ENCODE results near the gene CHRNB1. TPM values are rescaled to one million over a fixed set of nuclear protein-coding genes. Genes with fewer than 3 reads are reported as not detected.

Gene CHRNB1
- total RNA-seq, 3 donors from 2014 or later = 8.5 to 11.8 (median 11.7) TPM

DNA sequence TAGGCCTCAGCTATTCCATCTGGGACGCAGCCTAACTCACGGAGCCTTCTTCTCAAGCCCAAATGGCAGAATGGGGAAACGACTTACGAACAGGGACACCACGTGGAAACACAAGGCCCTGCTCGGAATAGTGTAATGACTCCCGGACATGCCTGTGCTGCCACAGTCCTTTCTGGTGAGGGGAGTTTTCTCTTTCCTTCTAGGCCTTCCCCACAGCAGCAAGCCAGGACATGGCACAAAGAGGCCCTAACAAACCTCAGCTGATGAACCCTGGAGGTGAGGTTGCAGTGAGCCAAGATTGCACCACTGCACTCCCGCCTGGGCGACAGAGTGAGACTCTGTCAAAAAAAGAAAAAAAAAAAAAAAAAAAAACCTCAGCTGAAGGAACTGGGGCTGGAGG lies 19.2 kb downstream of the CHRNB1 start:
- Histone ChIP-seq H3K4me3 (no peak overlapping the region), H3K36me3 (no peaks in the 10 kb centered on the region), H3K27me3 (no peaks in the 10 kb centered on the region), H3K4me1 (no peaks in the 10 kb centered on the region), H3K27ac (peak overlapping the region; percentile 70 to 73), H3K9me3 (no peaks in the 10 kb centered on the region)
- TF ChIP-seq CTCF (IDR thresholded peaks at IDR 0.05) (no peak), POLR2A (IDR thresholded peaks at IDR 0.05) (no peak), POLR2AphosphoS5 (IDR thresholded peaks at IDR 0.05) (no peak)
- intact Hi-C loops (cut with DNase I; ENCODE audit: low total_unique reads) = no loop called here
- peak in 1 of 2 donors; percentile 62 for DNase-seq (ENCODE audit: low spot score in 2 of 2)

- Histone ChIP-seq H3K27me3 (no peaks in the 10 kb centered on the region), H3K36me3 (no peaks in the 10 kb centered on the region), H3K4me1 (no peaks in the 10 kb centered on the region), H3K9me3 (no peaks in the 10 kb centered on the region), H3K27ac (peak overlapping the region; percentile 67 to 89), H3K4me3 (peak overlapping the region in 1 of 3 donors; percentile 20)
- intact Hi-C loops (cut with DNase I; ENCODE audit: low total_unique reads) = no loop called here
- TF ChIP-seq CTCF (IDR thresholded peaks at IDR 0.05) (no peak), POLR2AphosphoS5 (IDR thresholded peaks at IDR 0.05) (no peak), POLR2A (IDR thresholded peaks at IDR 0.05) (no peak)
- DNase-seq (ENCODE audit: low spot score in 2 of 2) = no peak
Observed at GRCh38 chr17:7465597-7466275, 20.9 kb downstream of the CHRNB1 start.

DNA sequence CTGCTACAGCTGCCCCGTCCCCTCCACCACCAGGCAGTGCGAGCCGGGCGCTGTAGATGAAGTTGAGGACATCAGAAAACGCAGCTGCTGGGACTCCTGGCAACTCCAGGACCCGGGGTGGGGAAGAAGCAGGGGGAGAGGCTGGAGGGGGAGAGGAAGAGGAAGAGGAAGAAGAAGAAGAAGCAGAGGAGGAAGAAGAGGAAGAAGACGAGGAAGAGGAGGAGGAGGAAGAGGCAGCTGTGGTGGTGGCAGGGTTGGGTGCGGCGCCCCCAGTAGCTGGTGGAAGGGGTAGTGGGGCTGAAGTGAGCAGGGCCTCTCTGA lies 21.4 kb downstream of the CHRNB1 start:
- peak overlapping the region; percentile 67 to 89 for H3K27ac ChIP-seq
- DNase-seq (ENCODE audit: low spot score in 2 of 2) = no peak
- intact Hi-C loops (cut with DNase I; ENCODE audit: low total_unique reads) = no loop called here
- no peaks in the 10 kb centered on the region for H3K9me3 ChIP-seq
- H3K27me3 ChIP-seq = no peaks in the 10 kb centered on the region
- no peaks in the 10 kb centered on the region for H3K36me3 ChIP-seq
- no peaks in the 10 kb centered on the region for H3K4me1 ChIP-seq
- H3K4me3 ChIP-seq = peak overlapping the region in 1 of 3 donors; percentile 20
- TF ChIP-seq CTCF (IDR thresholded peaks at IDR 0.05) (no peak), POLR2A (IDR thresholded peaks at IDR 0.05) (no peak), POLR2AphosphoS5 (IDR thresholded peaks at IDR 0.05) (no peak)

GRCh38 chr17:7466639-7467341 lies 21.9 kb downstream of the CHRNB1 start:
- peak overlapping the region; percentile 67 to 89 for H3K27ac ChIP-seq
- TF ChIP-seq POLR2AphosphoS5 (IDR thresholded peaks at IDR 0.05) (peak in 2 of 3 donors; percentile 34 to 42), POLR2A (IDR thresholded peaks at IDR 0.05) (no peak)
- H3K4me1 ChIP-seq = no peaks in the 10 kb centered on the region
- intact Hi-C loops (cut with DNase I; ENCODE audit: low total_unique reads) = loop anchor here (1.0 kb wide), 1 partner anchor 27 kb away; no protein-coding TSS in a partner anchor
- H3K27me3 ChIP-seq = no peaks in the 10 kb centered on the region
- no peaks in the 10 kb centered on the region for H3K36me3 ChIP-seq
- DNase-seq (ENCODE audit: low spot score in 2 of 2) = no peak
- H3K9me3 ChIP-seq = no peaks in the 10 kb centered on the region
- peak overlapping the region in 1 of 3 donors; percentile 20 for H3K4me3 ChIP-seq

DNA sequence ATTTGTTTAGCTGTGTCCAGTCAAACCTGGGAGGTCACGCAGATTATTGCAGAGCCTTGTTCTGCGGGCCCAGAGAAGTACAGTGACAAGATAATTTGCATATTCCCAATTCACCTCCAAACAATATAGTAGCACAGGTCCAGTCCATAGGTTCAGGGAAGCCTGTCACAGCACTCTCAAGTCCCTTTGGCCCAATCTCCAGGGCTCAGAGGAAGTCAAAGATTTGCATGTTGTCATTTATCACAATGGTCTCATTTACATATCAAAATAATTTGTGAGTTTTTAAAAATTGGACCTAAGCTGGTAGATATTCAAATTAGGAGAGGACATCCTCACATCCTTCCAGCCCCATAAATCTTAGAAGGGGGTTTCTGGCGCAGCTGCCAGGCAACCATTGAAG lies 22.6 kb downstream of the CHRNB1 start:
- no peak for TF ChIP-seq POLR2A (IDR thresholded peaks at IDR 0.05)
- no peak for TF ChIP-seq POLR2AphosphoS5 (IDR thresholded peaks at IDR 0.05)
- TF ChIP-seq CTCF (IDR thresholded peaks at IDR 0.05) = no peak
- H3K4me1 ChIP-seq = no peaks in the 10 kb centered on the region

More for the DNA sequence above, 22.6 kb downstream of the CHRNB1 start:
- intact Hi-C loops (cut with DNase I; ENCODE audit: low total_unique reads) = loop anchor here (1.0 kb wide), 1 partner anchor 26 kb away; no protein-coding TSS in a partner anchor
- Histone ChIP-seq H3K4me3 (no peak overlapping the region), H3K27me3 (no peaks in the 10 kb centered on the region), H3K36me3 (no peaks in the 10 kb centered on the region), H3K9me3 (no peaks in the 10 kb centered on the region), H3K27ac (peak overlapping the region; percentile 67 to 89)
- no peak for DNase-seq (ENCODE audit: low spot score in 2 of 2)
